Measurements from ENCODE around the gene RTKN2.
"Not testable (repeated sequence)": the region's sequence is repeated elsewhere in the genome, so short reads cannot be mapped to it uniquely, and the experiment has no call there.

Gene RTKN2

GRCh38 chr10:62268399-62269114 is at the start of gene RTKN2:
Gene RTKN2, minus strand, starts transcription at chr10:62268844. Its CDS starts 234 bp downstream, at chr10:62268610.
- DNase-seq: peak; percentile 70

GRCh38 chr10:62317257-62317656 is 48.6 kb upstream of the RTKN2 start:
- no peak for DNase-seq

GRCh38 chr10:62309254-62309653 is 40.6 kb upstream of the RTKN2 start:
- DNase-seq: no peak

- DNase-seq: no peak
These were observed 39.5 kb upstream of the RTKN2 start for GRCh38 chr10:62308101-62308500.

GRCh38 chr10:62307635-62308034 is 39.0 kb upstream of the RTKN2 start:
- no peak for DNase-seq

GRCh38 chr10:62306663-62307062 is 38.0 kb upstream of the RTKN2 start:
- DNase-seq: no peak

GRCh38 chr10:62305813-62306212 is 37.2 kb upstream of the RTKN2 start:
- DNase-seq: no peak

- no peak for DNase-seq
These were observed 35.3 kb upstream of the RTKN2 start for GRCh38 chr10:62303922-62304321.

- DNase-seq: no peak
These were observed 34.1 kb upstream of the RTKN2 start for GRCh38 chr10:62302760-62303159.

- no peak for DNase-seq
These were observed 29.2 kb upstream of the RTKN2 start for GRCh38 chr10:62297857-62298256.

- no peak for DNase-seq
These were observed 15.6 kb upstream of the RTKN2 start for GRCh38 chr10:62284221-62284620.

- DNase-seq: not testable (repeated sequence)
These were observed 12.7 kb upstream of the RTKN2 start for GRCh38 chr10:62281348-62281747.

GRCh38 chr10:62280392-62280791 is 11.7 kb upstream of the RTKN2 start:
- not testable (repeated sequence) for DNase-seq

- DNase-seq: peak; percentile 61
These were observed 9.8 kb upstream of the RTKN2 start for GRCh38 chr10:62278441-62278910.

- DNase-seq: no peak
These were observed 9.3 kb upstream of the RTKN2 start for GRCh38 chr10:62277971-62278370.

GRCh38 chr10:62270020-62270419 is 1.4 kb upstream of the RTKN2 start:
- peak; percentile 14 for DNase-seq

GRCh38 chr10:62268027-62268398 is 631 bp downstream of the RTKN2 start:
- no peak for DNase-seq

- no peak for DNase-seq
These were observed 2.0 kb downstream of the RTKN2 start for GRCh38 chr10:62266611-62267010.

- DNase-seq: no peak
These were observed 2.5 kb downstream of the RTKN2 start for GRCh38 chr10:62266147-62266546.

GRCh38 chr10:62264702-62265436 is 3.8 kb downstream of the RTKN2 start:
- peak; percentile 77 for DNase-seq

- no peak for DNase-seq
These were observed 4.5 kb downstream of the RTKN2 start for GRCh38 chr10:62264126-62264525.

GRCh38 chr10:62261666-62262065 is 7.0 kb downstream of the RTKN2 start:
- DNase-seq: peak; percentile 37

GRCh38 chr10:62259998-62260397 is 8.6 kb downstream of the RTKN2 start:
- DNase-seq: no peak

GRCh38 chr10:62259456-62259855 is 9.2 kb downstream of the RTKN2 start:
- no peak for DNase-seq

Measured in fibroblast of skin of right biceps (primary cell).